Mammary microvascular endothelial cell (primary cell): ENCODE results near the gene MGAT3. TPM values are rescaled to one million over a fixed set of nuclear protein-coding genes. Genes with fewer than 3 reads are reported as not detected.

ENCODE experiments used
- total RNA-seq: library from RNA; depleted of rRNA; stranded (reverse); fragments of >200 nt; gene quantifications from 2 replicates; pipeline ENCODE4 v1.2.3, GENCODE V29; 2015

The MGAT3 gene, protein sequence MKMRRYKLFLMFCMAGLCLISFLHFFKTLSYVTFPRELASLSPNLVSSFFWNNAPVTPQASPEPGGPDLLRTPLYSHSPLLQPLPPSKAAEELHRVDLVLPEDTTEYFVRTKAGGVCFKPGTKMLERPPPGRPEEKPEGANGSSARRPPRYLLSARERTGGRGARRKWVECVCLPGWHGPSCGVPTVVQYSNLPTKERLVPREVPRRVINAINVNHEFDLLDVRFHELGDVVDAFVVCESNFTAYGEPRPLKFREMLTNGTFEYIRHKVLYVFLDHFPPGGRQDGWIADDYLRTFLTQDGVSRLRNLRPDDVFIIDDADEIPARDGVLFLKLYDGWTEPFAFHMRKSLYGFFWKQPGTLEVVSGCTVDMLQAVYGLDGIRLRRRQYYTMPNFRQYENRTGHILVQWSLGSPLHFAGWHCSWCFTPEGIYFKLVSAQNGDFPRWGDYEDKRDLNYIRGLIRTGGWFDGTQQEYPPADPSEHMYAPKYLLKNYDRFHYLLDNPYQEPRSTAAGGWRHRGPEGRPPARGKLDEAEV
- not detected in 2 replicates for total RNA-seq

DNA sequence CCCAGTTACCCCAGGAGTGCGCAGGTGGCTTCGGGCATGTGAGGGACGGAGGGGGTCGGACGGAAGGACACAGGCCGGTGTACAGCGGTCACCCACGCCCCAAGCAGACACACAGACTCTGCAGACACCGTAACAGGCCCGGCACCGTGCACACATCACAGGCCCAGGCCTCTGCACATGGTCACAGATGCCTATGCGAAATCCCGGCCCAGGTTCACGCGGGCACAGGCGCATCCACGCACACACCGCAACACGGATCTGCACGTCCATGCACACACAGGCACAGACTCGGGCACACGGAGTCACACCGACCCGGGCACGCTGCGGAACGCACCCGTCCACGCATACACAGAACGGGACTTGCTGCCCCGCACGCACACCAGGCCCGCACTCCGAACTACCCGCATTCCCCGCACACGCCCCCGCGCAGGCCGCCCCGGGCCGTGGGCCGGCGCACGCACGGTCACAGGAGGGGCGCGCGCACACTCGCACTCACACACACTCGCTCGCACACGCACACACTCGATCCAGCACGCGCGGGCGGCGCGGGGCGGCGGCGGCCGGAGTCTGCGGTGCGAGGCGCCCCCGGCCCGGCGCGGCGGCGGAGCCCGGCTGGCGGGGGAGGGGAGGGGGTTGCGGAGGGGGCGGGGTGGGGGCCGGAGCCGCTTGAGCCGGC lies at the start of gene MGAT3:
Gene MGAT3 (plus strand): TSS at position 491 of the 676 bp plus-strand sequence. CDS start 30,336 bp downstream, outside the sequence.

DNA sequence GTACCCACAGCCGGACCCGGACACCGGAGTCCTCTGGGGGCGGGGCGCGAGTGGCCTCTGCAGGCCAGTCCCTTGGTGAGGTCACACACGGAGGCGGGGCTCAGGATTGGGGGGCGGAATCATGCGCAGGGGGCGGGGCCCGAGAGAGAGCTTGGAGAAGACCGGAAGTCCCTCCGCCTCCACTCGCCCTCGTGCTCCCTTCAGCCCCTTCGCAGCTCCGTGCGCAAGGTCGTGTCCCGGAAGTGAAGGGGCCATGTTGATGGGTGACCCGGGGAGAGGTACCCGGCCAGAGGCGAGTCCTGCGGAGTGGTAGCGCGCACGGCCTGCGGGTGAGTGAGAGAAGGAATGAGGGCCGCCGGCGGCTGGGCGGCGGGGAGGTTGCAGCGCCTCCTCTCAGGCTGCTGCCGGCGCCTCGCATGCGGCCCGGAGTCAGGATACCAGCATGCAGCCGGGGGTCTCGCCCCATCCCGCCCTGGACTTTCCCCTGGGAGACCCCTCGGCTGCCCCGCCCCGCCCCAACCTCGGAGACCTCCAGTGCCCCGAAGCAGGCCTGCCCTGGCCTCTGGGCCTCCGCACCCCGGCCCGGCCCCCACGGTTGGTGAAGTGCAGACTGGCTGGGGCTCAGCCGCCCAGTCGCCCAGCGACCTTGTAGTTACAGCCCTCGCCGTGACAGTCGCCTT lies 45.4 kb downstream of the MGAT3 start, which contains the start of gene MIEF1:
Gene MIEF1 (plus strand): TSS at position 182 of the 680 bp plus-strand sequence. CDS start 9,005 bp downstream, outside the sequence.

DNA sequence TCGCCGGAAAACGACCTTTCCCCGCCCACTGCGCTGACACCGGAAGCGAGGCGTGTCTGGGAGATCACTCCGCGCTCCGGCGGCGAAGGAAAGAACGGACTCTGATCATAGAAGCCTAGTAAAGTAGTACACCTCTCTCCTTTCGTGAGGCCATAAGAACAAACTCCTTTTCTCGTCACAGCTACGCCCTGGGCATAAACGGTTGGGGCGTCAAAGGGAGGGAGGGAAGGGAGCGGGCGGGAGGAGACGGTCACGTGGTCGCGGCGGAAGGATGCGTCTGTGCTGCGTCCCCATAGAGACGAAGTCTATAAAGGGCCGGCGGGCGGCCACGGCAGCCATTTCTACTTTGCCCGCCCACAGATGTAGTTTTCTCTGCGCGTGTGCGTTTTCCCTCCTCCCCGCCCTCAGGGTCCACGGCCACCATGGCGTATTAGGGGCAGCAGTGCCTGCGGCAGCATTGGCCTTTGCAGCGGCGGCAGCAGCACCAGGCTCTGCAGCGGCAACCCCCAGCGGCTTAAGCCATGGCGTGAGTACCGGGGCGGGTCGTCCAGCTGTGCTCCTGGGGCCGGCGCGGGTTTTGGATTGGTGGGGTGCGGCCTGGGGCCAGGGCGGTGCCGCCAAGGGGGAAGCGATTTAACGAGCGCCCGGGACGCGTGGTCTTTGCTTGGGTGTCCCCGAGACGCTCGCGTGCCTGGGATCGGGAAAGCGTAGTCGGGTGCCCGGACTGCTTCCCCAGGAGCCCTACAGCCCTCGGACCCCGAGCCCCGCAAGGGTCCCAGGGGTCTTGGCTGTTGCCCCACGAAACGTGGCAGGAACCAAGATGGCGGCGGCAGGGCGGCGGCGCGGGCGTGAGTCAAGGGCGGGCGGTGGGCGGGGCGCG lies 63.7 kb downstream of the MGAT3 start, which contains the start of gene ATF4:
Gene ATF4 (plus strand): TSS at position 337 of the 880 bp plus-strand sequence. CDS start 884 bp downstream, outside the sequence.

DNA sequence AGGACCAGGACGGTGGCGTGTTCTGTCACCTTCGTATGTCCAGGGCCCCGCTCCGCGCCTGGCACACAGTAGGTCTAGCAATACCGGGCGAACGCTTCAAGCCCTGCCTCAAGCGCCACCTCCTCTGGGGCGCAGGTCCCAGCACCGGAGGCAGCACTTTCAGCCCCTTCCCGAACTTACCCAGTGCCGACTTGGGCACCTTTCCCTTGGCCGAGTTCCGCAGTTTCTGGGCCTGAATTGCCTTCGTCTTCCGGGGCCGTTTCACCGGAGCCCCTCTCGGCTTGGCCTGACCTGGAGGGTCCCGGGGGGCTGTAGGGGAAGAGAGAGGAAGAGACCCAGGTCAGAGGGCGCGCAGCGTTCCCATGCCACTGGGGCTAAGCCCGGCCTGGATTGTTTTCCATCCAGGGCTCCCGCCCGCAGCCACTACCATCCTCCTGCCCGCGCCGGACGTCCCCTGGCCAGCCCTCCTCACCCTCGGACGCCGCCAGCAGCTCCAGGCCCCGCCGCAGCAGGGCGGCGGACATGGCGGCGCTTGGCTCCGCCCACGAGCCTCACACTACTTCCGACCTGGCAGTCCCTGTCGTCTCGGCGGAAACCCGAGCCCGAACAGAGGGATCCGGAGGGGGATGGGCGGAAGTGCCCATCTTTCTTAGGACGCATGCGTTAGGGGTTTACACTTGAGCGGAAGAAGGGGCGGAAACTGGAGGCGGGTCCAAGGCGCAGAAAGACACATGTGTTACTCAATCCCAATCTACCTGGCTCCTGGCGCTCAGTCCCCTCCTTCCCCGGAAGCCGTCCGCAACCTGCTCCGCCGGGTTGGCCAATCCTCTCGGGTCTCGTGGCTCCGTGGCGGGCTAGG lies 75.6 kb downstream of the MGAT3 start, which contains the start of gene RPS19BP1:
Gene RPS19BP1 (minus strand): TSS at position 534 of the 859 bp plus-strand sequence. CDS start 10 bp downstream, at position 524.

Other genes starting within 250 kb of the MGAT3 start
- 172 and 190 TPM in 2 replicates for gene PDGFB, start 212.0 kb upstream of the MGAT3 start, total RNA-seq
- 1,508 and 1,636 TPM in 2 replicates for gene RPL3, start 137.4 kb upstream of the MGAT3 start, total RNA-seq
- 0.54 and 0.67 TPM in 2 replicates for gene SYNGR1, start 107.0 kb upstream of the MGAT3 start, total RNA-seq
- 14.8 and 22.2 TPM in 2 replicates for gene TAB1, start 57.2 kb upstream of the MGAT3 start, total RNA-seq
- gene MIEF1, start 45.3 kb downstream of the MGAT3 start, total RNA-seq: 24.2 and 27.4 TPM in 2 replicates
- gene ATF4, start 63.5 kb downstream of the MGAT3 start, total RNA-seq: 241 and 253 TPM in 2 replicates
- 119 and 134 TPM in 2 replicates for gene RPS19BP1, start 75.7 kb downstream of the MGAT3 start, total RNA-seq
- gene CACNA1I, start 113.7 kb downstream of the MGAT3 start, total RNA-seq: not detected in 2 replicates